HFFc6 (cell line): ENCODE results near the gene IFI27. TPM values are rescaled to one million over a fixed set of nuclear protein-coding genes. Genes with fewer than 3 reads are reported as not detected.
"Not testable (repeated sequence)": the region's sequence is repeated elsewhere in the genome, so short reads cannot be mapped to it uniquely, and the experiment has no call there.

Experiments
- DNase-seq: peaks from one replicate; pipeline ENCODE4 v3.0.0-alpha.2; 2018
- H3K27ac Mint-ChIP-seq: 2 replicates; pipeline ENCODE4 v1.8.0; 2020; ENCODE audit warnings: mild to moderate bottlenecking, mixed read lengths
- H3K27me3 Mint-ChIP-seq: 2 replicates; pipeline ENCODE4 v1.8.0; 2021; ENCODE audit warnings: mild to moderate bottlenecking, moderate library complexity, mixed read lengths; ENCODE audit not compliant: insufficient read depth
- H3K36me3 Mint-ChIP-seq: 2 replicates; pipeline ENCODE4 v1.8.0; 2021; ENCODE audit warnings: low read depth, mixed read lengths
- H3K4me1 Mint-ChIP-seq: 2 replicates; pipeline ENCODE4 v1.8.0; 2020; ENCODE audit warnings: low read depth, mixed read lengths
- H3K4me3 Mint-ChIP-seq: 2 replicates; pipeline ENCODE4 v1.8.0; 2020; ENCODE audit warnings: mild to moderate bottlenecking, moderate library complexity, mixed read lengths
- H3K9me3 Mint-ChIP-seq: 2 replicates; pipeline ENCODE4 v1.8.0; 2020; ENCODE audit warnings: mild to moderate bottlenecking, mixed read lengths
- long read RNA-seq: library from polyadenylated mRNA; unstranded; transcript quantifications from one replicate; pipeline ENCODE4 v2.0.0, GENCODE V29; 2019
- total RNA-seq, 6 experiments: library from RNA; stranded (reverse); fragmentation: NEBNext Ultra II Directional; extraction: Animal tissue kit (Norgen Biotek cat#: 25700); gene quantifications; 2 replicates in 1 of 6; 3 replicates in 5 of 6; pipeline ENCODE4 v1.2.3, GENCODE V29; 2021
- TF ChIP-seq, protein P1 (sequence below): fragments of 200-600 bp; sonication (generic); IDR thresholded peaks from 2 replicates; pipeline ENCODE4 v1.5.0; 2021; ENCODE audit warnings: antibody characterized with exemption, mild to moderate bottlenecking

Gene IFI27
- under 1 TPM in 2 of 6 experiments, not detected in 4; 0.29 to 0.46 TPM for total RNA-seq
- long read RNA-seq: 0 reads

DNA sequence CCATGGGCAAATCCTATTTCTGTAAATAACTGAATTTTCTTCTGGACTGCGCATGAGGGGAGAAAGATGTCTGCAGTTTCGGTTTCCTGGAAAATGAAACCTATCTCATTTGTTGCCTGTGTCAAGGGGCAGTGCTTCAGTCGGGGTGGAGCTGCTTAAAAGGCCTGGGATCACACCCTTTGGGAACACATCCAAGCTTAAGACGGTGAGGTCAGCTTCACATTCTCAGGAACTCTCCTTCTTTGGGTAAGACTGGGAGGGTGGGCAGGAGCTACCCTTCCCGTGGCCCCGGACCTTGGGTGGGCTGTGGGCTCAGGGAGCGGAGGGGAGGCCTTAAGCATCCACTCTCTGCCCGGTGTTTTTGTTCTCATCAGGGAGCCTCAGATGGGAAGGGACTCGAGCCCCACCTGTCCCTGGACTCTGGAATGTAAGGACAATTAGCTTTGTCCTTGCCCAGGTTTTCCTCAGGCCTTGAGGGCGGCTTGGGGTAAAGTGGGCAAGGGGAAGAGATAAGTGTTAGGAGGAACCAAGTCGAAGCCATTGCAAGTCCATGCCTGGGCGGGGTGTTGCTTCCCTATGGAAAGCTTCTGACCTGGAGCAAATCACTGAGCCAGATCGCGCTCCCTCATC is at the start of gene IFI27:
Gene IFI27 (plus strand): TSS at position 185 of the 630 bp plus-strand sequence.
- DNase-seq: no peak
- Mint-ChIP-seq H3K9me3 (no peaks in the 10 kb centered on the region), H3K27ac (no peak within 1 kb of the TSS), H3K4me1 (peaks cover 17% of the 10 kb centered on the region), H3K27me3 (peaks cover 15% of the 10 kb centered on the region), H3K4me3 (no peak within 1 kb of the TSS), H3K36me3 (no peaks in the 10 kb centered on the region)
- TF ChIP-seq, protein P1, sequence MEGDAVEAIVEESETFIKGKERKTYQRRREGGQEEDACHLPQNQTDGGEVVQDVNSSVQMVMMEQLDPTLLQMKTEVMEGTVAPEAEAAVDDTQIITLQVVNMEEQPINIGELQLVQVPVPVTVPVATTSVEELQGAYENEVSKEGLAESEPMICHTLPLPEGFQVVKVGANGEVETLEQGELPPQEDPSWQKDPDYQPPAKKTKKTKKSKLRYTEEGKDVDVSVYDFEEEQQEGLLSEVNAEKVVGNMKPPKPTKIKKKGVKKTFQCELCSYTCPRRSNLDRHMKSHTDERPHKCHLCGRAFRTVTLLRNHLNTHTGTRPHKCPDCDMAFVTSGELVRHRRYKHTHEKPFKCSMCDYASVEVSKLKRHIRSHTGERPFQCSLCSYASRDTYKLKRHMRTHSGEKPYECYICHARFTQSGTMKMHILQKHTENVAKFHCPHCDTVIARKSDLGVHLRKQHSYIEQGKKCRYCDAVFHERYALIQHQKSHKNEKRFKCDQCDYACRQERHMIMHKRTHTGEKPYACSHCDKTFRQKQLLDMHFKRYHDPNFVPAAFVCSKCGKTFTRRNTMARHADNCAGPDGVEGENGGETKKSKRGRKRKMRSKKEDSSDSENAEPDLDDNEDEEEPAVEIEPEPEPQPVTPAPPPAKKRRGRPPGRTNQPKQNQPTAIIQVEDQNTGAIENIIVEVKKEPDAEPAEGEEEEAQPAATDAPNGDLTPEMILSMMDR: no peak

DNA sequence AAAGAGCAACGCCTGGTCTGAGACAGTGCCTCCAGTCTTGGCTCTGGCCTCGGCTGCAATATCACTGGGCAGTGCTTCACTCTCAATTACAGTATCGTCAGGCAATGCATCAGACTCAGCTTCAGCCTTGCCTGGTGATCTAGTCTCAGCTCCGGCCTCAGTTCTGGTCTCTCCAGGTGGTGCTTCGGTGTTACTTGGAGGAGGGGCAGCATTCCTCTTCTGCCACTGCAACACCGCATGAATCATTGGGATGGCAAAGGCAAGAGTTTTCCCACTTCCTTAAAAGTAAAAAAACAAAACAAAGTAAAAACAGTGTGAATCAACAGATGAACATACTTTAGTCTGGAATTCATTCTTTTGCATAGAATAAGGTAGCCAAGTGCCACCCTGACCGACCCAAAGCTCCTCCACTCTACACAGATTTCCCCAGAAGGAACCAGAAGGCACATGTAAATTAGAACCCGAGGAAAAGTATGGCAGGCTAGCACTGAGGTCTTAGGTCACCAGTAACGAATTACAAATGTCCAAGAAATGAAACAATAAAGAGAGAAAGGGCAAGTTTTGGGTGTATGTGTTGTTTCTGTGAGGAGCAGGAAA is 48.1 kb upstream of the IFI27 start:
- H3K27ac Mint-ChIP-seq: peak overlapping the region; percentile 72
- TF ChIP-seq, protein P1: no peak
- H3K4me1 Mint-ChIP-seq: peaks cover 47% of the 10 kb centered on the region
- peaks cover under 1% of the 10 kb centered on the region for H3K9me3 Mint-ChIP-seq
- peak overlapping the region; percentile 7; the same call in 1 of the 2 replicates for H3K4me3 Mint-ChIP-seq
- DNase-seq: peak; percentile 13
- peaks cover 55% of the 10 kb centered on the region for H3K36me3 Mint-ChIP-seq
- peaks cover 2% of the 10 kb centered on the region; the same call in 1 of the 2 replicates for H3K27me3 Mint-ChIP-seq

DNA sequence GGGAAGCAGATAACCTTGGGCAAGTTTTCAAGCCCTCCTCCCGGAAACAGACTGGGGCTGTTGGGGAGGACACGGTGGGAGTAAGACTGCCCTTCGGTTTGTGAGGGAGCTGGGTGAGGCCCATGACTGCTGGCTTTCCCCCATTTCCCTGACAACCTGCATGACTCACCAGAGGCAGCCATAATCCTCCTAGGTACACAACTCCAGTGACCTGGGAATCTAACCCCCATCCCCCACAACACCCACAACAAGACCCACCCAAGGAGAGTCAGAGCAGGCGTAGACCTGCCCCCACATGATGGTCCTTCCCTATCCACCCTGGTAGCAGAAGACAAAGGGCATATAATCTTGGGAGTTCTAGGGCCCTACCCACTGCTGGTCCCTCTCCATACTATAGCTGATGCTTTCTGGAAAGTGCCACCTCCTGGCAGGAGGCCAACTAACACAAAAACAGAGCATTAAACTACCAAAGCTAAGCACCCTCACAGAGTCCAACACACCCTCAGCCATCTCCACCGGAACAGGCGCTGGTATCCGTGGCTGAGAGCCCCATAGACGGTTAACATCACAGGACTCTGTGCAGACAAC is 44.4 kb upstream of the IFI27 start:
- TF ChIP-seq, protein P1: no peak
- no peak overlapping the region for H3K27ac Mint-ChIP-seq
- peaks cover 2% of the 10 kb centered on the region; the same call in 1 of the 2 replicates for H3K27me3 Mint-ChIP-seq
- no peak overlapping the region for H3K4me3 Mint-ChIP-seq
- H3K4me1 Mint-ChIP-seq: peaks cover 53% of the 10 kb centered on the region
- no peak for DNase-seq
- peaks cover 63% of the 10 kb centered on the region for H3K36me3 Mint-ChIP-seq
- peaks cover 38% of the 10 kb centered on the region for H3K9me3 Mint-ChIP-seq

DNA sequence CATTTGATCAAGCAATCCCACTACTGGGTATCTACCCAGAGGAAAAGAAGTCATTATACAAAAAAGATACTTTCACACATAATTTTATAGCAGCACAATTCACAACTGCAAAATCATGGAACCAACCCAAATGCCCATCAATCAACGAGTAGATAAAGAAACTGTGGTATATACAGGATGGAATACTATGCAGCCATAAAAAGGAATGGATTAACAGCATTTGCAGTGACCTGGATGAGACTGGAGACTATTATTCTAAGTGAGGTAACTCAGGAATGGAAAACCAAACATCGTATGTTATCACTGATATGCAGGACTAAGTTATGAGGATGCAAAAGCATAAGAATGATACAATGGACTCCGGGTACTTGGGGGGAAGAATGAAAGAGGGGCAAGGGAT is 38.5 kb upstream of the IFI27 start:
- DNase-seq, H3K27ac Mint-ChIP-seq, H3K27me3 Mint-ChIP-seq, H3K4me3 Mint-ChIP-seq, H3K4me1 Mint-ChIP-seq: not testable (repeated sequence)
- Mint-ChIP-seq H3K9me3 (peaks cover 78% of the 10 kb centered on the region), H3K36me3 (peaks cover 84% of the 10 kb centered on the region)

DNA sequence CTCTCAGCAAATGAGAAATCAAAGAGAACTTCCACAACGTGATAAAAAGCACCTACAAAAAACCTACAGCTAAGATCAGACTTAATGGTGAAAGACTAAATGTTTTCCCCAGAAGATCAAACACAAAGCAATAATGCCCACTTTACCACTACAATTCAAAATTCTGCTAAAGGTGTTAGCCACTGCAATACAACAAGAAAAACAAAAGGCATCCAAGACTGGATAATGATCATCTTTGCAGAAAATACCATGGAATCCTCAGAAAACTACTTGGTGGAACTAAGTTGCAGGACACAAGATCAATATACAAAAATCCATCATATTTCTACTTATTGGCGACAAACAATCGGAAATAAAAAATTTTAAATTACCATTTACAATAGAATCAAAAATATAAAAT is 36.0 kb upstream of the IFI27 start:
- DNase-seq: no peak
- TF ChIP-seq, protein P1: no peak
- H3K4me1 Mint-ChIP-seq: peaks cover 27% of the 10 kb centered on the region
- H3K27ac Mint-ChIP-seq: no peak overlapping the region
- peaks cover 3% of the 10 kb centered on the region; the same call in 1 of the 2 replicates for H3K27me3 Mint-ChIP-seq
- no peak overlapping the region for H3K4me3 Mint-ChIP-seq
- H3K9me3 Mint-ChIP-seq: peaks cover 64% of the 10 kb centered on the region
- peaks cover 84% of the 10 kb centered on the region for H3K36me3 Mint-ChIP-seq

DNA sequence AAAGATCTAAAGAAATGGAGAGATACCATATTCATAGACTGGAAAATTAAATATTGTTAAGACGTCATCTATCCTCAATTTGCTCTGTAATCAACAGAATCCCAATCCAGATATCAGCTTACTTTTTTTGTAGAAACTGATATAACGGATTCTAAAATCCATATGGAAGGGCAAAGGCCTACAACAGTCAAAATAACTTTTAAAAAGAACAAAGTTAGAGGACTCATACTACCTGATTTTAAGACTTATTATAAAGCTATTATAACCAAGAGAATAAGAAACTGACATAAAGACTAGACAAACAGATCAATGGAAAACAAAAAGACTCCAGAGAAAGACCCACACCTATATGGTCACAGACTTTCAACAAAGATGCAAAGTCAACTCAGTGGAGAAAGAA is 35.5 kb upstream of the IFI27 start:
- H3K36me3 Mint-ChIP-seq: peaks cover 83% of the 10 kb centered on the region
- no peak overlapping the region for H3K4me3 Mint-ChIP-seq

More for the DNA sequence above, 35.5 kb upstream of the IFI27 start:
- Mint-ChIP-seq H3K9me3 (peaks cover 59% of the 10 kb centered on the region), H3K27ac (no peak overlapping the region), H3K4me1 (peaks cover 32% of the 10 kb centered on the region), H3K27me3 (peaks cover 5% of the 10 kb centered on the region; the same call in 1 of the 2 replicates)
- TF ChIP-seq, protein P1: no peak
- DNase-seq: no peak
